WI38 (cell line): Measurements from ENCODE around the gene MPDU1.

Experiments used
- H3K4me3 ChIP-seq: 2 replicates; pipeline ENCODE4 v1.5.1; 2011; ENCODE audit warnings: low read depth, mild to moderate bottlenecking, control low read depth, low read length
- CTCF ChIP-seq: IDR thresholded peaks from 2 replicates; pipeline ENCODE4 v1.5.1; 2012; ENCODE audit warnings: low read depth, mild to moderate bottlenecking, control low read depth, low read length

Gene MPDU1

GRCh38 chr17:7573324-7574080, 10.2 kb upstream of the MPDU1 start:
- H3K4me3 ChIP-seq, result peak overlapping the region; percentile 97
- TF ChIP-seq CTCF, result no peak

- H3K4me3 ChIP-seq, result peak overlapping the region; percentile 97
- TF ChIP-seq CTCF, result no peak
These were observed 9.3 kb upstream of the MPDU1 start for GRCh38 chr17:7574176-7574953.

DNA sequence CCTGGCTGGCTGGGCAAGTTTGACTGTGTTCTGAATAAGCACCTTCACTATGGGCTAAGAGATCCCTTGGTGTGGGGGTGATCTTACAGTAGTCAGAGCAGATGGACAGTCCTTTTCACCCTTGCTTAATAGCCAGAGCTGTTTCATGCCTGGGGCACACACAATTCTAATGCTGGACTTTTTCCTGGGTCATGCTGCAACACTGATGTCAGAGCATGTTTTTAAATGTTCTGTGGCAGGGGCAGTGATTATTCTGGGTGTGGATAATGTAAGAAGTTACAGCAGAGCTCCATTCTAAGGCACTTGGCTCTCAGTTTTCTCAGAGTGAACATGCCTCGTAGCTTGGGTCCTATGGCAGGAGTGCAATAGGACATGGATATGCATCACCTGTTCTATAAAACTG, 8.2 kb upstream of the MPDU1 start:
- peak overlapping the region; percentile 97 for H3K4me3 ChIP-seq
- no peak for TF ChIP-seq CTCF

GRCh38 chr17:7575959-7576358, 7.7 kb upstream of the MPDU1 start:
- TF ChIP-seq CTCF, result no peak
- peak overlapping the region; percentile 97; the same call in 1 of the 2 replicates for H3K4me3 ChIP-seq

DNA sequence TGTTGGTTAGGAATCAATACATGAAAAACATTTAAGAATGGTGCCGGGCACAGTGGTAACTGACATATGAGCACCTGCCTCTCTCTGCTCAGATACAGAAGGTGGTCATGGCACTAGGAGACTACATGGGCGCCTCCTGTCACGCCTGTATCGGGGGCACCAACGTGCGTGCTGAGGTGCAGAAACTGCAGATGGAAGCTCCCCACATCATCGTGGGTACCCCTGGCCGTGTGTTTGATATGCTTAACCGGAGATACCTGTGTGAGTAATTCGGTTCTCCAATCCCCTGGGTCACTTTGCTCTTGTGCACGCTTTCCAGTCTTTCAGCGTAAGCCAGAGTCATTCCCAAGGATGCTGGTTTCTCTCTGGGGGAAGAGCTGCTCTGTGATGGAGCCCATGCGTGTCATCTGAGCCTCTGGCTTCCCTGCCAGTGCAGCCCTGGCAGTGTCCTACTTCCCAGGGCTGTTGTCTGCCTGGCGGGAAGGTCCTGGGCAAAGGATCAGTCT, 7.2 kb upstream of the MPDU1 start:
- TF ChIP-seq CTCF, result no peak
- H3K4me3 ChIP-seq, result no peak overlapping the region

- H3K4me3 ChIP-seq, result no peak overlapping the region
These were observed 6.1 kb upstream of the MPDU1 start for GRCh38 chr17:7577327-7578199.

More at GRCh38 chr17:7577327-7578199, 6.1 kb upstream of the MPDU1 start:
- no peak for TF ChIP-seq CTCF
